Lung microvascular endothelial cell (primary cell): ENCODE results near the gene PSMD8. TPM values are rescaled to one million over a fixed set of nuclear protein-coding genes. Genes with fewer than 3 reads are reported as not detected.

Experiments
- total RNA-seq: library from RNA; depleted of rRNA; stranded (reverse); fragments of >200 nt; gene quantifications from 2 replicates; pipeline ENCODE4 v1.2.1, GENCODE V29; 2014

Gene PSMD8
- total RNA-seq, 1 donor from 2014 or later, result 178 TPM

Other genes starting within 250 kb of the PSMD8 start
- gene DPF1, start 150.3 kb upstream of the PSMD8 start, total RNA-seq, result under 0.01 and 0.22 TPM in 2 replicates
- 1.6 and 2.6 TPM in 2 replicates for gene PPP1R14A, start 118.2 kb upstream of the PSMD8 start, total RNA-seq
- gene SPINT2, start 110.0 kb upstream of the PSMD8 start, total RNA-seq, result 26.8 and 27.0 TPM in 2 replicates
- gene C19orf33, start 70.3 kb upstream of the PSMD8 start, total RNA-seq, result 0.40 and 2.2 TPM in 2 replicates
- gene YIF1B, start 58.6 kb upstream of the PSMD8 start, total RNA-seq, result 54.0 and 65.4 TPM in 2 replicates
- gene KCNK6, start 54.7 kb upstream of the PSMD8 start, total RNA-seq, result 5.2 and 5.4 TPM in 2 replicates
- gene CATSPERG, start 38.7 kb upstream of the PSMD8 start, total RNA-seq, result 0.44 and 1.8 TPM in 2 replicates
- 0.22 TPM in 1 of 2 replicates, not detected in the other for gene GGN, start 13.5 kb downstream of the PSMD8 start, total RNA-seq
- under 0.01 and 0.87 TPM in 2 replicates for gene SPRED3, start 14.1 kb downstream of the PSMD8 start, total RNA-seq
- 4.0 and 4.8 TPM in 2 replicates for gene FAM98C, start 28.5 kb downstream of the PSMD8 start, total RNA-seq
- gene RASGRP4, start 51.6 kb downstream of the PSMD8 start, total RNA-seq, result not detected in 2 replicates
- gene RYR1, start 59.1 kb downstream of the PSMD8 start, total RNA-seq, result not detected in 2 replicates
- gene MAP4K1, start 243.4 kb downstream of the PSMD8 start, total RNA-seq, result not detected in 2 replicates
- 260 and 318 TPM in 2 replicates for gene EIF3K, start 244.6 kb downstream of the PSMD8 start, total RNA-seq